Gastrocnemius medialis (tissue), 4 donors: ENCODE measurements around the gene ADPRHL1.

Experiments used
- CTCF ChIP-seq, 5 experiments: fragments of 450-650 bp in 3 of 5; fragments of 200-600 bp in 2 of 5; sonication (generic) in 2 of 5; IDR thresholded peaks in 4 of 5; conservative IDR thresholded peaks in 1 of 5; 1 replicate in 4 of 5; 2 replicates in 1 of 5; pipeline ENCODE4 v1.5.1; 2016 to 2019; ENCODE audit warnings: antibody characterized with exemption in 5 of 5, mild to moderate bottlenecking in 3 of 5, moderate library complexity in 3 of 5
- POLR2A ChIP-seq, 2 donors: fragments of 450-650 bp; IDR thresholded peaks; one replicate each; pipeline ENCODE4 v1.6.1; 2017; ENCODE audit warnings: antibody characterized with exemption in 2 of 2, mild to moderate bottlenecking in 2 of 2, moderate library complexity in 2 of 2

GRCh38 chr13:113502686-113503085 is 49.4 kb upstream of the ADPRHL1 start:
- TF ChIP-seq CTCF (IDR thresholded peaks at IDR 0.05 in 4 of 5, conservative IDR thresholded peaks at IDR 0.05 in 1 of 5) (no peak), POLR2A (IDR thresholded peaks at IDR 0.05) (no peak)
